ENCODE results near the gene ARPC5L.

Gene ARPC5L

GRCh38 chr9:124854161-124854560 is 7.8 kb upstream of the ARPC5L start:
- H3K27me3 ChIP-seq: peaks cover 15% of the 10 kb centered on the region
- no peak overlapping the region for H3K27ac ChIP-seq
- no peaks in the 10 kb centered on the region for H3K9me3 ChIP-seq
- peaks cover 10% of the 10 kb centered on the region in 2 experiments for H3K4me1 ChIP-seq (ENCODE audit: control insufficient read depth in 1 of 2, insufficient read depth in 1 of 2, low read depth in 1 of 2, low read length in 1 of 2)
- no peak overlapping the region for H3K4me3 ChIP-seq (ENCODE audit: low read depth in 1 of 2, low read length in 1 of 2)
- TF ChIP-seq, protein P1, sequence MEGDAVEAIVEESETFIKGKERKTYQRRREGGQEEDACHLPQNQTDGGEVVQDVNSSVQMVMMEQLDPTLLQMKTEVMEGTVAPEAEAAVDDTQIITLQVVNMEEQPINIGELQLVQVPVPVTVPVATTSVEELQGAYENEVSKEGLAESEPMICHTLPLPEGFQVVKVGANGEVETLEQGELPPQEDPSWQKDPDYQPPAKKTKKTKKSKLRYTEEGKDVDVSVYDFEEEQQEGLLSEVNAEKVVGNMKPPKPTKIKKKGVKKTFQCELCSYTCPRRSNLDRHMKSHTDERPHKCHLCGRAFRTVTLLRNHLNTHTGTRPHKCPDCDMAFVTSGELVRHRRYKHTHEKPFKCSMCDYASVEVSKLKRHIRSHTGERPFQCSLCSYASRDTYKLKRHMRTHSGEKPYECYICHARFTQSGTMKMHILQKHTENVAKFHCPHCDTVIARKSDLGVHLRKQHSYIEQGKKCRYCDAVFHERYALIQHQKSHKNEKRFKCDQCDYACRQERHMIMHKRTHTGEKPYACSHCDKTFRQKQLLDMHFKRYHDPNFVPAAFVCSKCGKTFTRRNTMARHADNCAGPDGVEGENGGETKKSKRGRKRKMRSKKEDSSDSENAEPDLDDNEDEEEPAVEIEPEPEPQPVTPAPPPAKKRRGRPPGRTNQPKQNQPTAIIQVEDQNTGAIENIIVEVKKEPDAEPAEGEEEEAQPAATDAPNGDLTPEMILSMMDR (IDR thresholded peaks at IDR 0.05): no peak
- peaks cover 28% of the 10 kb centered on the region for H3K36me3 ChIP-seq

- Histone ChIP-seq H3K9me3 (no peaks in the 10 kb centered on the region), H3K4me3 (ENCODE audit: low read depth in 1 of 2, low read length in 1 of 2) (no peak overlapping the region), H3K27ac (no peak overlapping the region), H3K4me1 (ENCODE audit: control insufficient read depth in 1 of 2, insufficient read depth in 1 of 2, low read depth in 1 of 2, low read length in 1 of 2) (peaks cover 10% of the 10 kb centered on the region in 2 experiments), H3K27me3 (peaks cover 15% of the 10 kb centered on the region), H3K36me3 (peaks cover 34% of the 10 kb centered on the region)
- TF ChIP-seq, protein P1 (IDR thresholded peaks at IDR 0.05): no peak
Observed at GRCh38 chr9:124854822-124855221, 7.1 kb upstream of the ARPC5L start.

GRCh38 chr9:124855566-124855943 is 6.4 kb upstream of the ARPC5L start:
- Histone ChIP-seq H3K36me3 (peaks cover 37% of the 10 kb centered on the region), H3K9me3 (no peaks in the 10 kb centered on the region), H3K27ac (no peak overlapping the region), H3K27me3 (peaks cover 15% of the 10 kb centered on the region), H3K4me3 (ENCODE audit: low read depth in 1 of 2, low read length in 1 of 2) (no peak overlapping the region), H3K4me1 (ENCODE audit: control insufficient read depth in 1 of 2, insufficient read depth in 1 of 2, low read depth in 1 of 2, low read length in 1 of 2) (peaks cover 12 to 15% of the 10 kb centered on the region in 2 experiments)
- TF ChIP-seq, protein P1 (IDR thresholded peaks at IDR 0.05): no peak

- Histone ChIP-seq H3K4me3 (ENCODE audit: low read depth in 1 of 2, low read length in 1 of 2) (no peak overlapping the region), H3K36me3 (peaks cover 37% of the 10 kb centered on the region), H3K9me3 (no peaks in the 10 kb centered on the region), H3K27ac (no peak overlapping the region), H3K4me1 (ENCODE audit: control insufficient read depth in 1 of 2, insufficient read depth in 1 of 2, low read depth in 1 of 2, low read length in 1 of 2) (peaks cover 18 to 21% of the 10 kb centered on the region in 2 experiments), H3K27me3 (peaks cover 11% of the 10 kb centered on the region)
- TF ChIP-seq, protein P1 (IDR thresholded peaks at IDR 0.05): no peak
Observed at GRCh38 chr9:124855944-124856765, 5.8 kb upstream of the ARPC5L start.

- Histone ChIP-seq H3K27me3 (peaks cover 11% of the 10 kb centered on the region), H3K36me3 (peaks cover 37% of the 10 kb centered on the region), H3K27ac (no peak overlapping the region), H3K4me1 (ENCODE audit: control insufficient read depth in 1 of 2, insufficient read depth in 1 of 2, low read depth in 1 of 2, low read length in 1 of 2) (peaks cover 26 to 28% of the 10 kb centered on the region in 2 experiments), H3K4me3 (ENCODE audit: low read depth in 1 of 2, low read length in 1 of 2) (no peak overlapping the region), H3K9me3 (no peaks in the 10 kb centered on the region)
- TF ChIP-seq, protein P1 (IDR thresholded peaks at IDR 0.05): no peak
Observed at GRCh38 chr9:124857533-124858162, 4.3 kb upstream of the ARPC5L start.

Data from neutrophil (primary cell).